VCaP (cell line): ENCODE data around the gene SPATA20.
A peak's percentile ranks its signal among the peaks of the same experiment; 100 is the strongest.

ENCODE experiments used
- H3K27ac ChIP-seq: fragments of 450-650 bp; 2 replicates; pipeline ENCODE4 v1.5.1; 2017
- TF ChIP-seq, protein P1 (sequence below): fragments of 450-650 bp; conservative IDR thresholded peaks from 2 replicates; pipeline ENCODE4 v1.5.1; 2017; ENCODE audit warnings: mild to moderate bottlenecking, moderate library complexity

SPATA20 gene

DNA sequence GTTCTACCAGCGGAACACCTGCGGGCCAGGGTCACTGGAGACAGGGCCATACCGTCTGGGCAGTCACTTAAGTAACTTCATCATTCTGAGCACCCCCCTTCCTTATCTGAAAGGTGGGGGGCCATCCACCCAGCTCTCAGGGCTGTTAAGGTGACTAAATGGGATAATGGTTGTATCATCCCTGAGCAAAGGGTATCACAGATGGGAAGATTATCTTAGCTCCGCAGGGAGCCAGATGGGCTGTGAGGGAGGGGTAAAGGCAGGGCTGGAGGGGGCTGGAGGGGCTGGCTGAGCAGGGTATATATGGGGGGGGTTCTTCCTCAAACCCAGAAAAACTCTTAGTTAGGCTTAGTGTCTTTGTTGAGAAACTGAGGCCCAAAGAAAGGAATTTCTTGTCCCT lies 10.7 kb downstream of the SPATA20 start:
- H3K27ac ChIP-seq: peak overlapping the region; percentile 34; the same call in 1 of the 2 replicates
- TF ChIP-seq, protein P1, sequence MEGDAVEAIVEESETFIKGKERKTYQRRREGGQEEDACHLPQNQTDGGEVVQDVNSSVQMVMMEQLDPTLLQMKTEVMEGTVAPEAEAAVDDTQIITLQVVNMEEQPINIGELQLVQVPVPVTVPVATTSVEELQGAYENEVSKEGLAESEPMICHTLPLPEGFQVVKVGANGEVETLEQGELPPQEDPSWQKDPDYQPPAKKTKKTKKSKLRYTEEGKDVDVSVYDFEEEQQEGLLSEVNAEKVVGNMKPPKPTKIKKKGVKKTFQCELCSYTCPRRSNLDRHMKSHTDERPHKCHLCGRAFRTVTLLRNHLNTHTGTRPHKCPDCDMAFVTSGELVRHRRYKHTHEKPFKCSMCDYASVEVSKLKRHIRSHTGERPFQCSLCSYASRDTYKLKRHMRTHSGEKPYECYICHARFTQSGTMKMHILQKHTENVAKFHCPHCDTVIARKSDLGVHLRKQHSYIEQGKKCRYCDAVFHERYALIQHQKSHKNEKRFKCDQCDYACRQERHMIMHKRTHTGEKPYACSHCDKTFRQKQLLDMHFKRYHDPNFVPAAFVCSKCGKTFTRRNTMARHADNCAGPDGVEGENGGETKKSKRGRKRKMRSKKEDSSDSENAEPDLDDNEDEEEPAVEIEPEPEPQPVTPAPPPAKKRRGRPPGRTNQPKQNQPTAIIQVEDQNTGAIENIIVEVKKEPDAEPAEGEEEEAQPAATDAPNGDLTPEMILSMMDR: no peak

DNA sequence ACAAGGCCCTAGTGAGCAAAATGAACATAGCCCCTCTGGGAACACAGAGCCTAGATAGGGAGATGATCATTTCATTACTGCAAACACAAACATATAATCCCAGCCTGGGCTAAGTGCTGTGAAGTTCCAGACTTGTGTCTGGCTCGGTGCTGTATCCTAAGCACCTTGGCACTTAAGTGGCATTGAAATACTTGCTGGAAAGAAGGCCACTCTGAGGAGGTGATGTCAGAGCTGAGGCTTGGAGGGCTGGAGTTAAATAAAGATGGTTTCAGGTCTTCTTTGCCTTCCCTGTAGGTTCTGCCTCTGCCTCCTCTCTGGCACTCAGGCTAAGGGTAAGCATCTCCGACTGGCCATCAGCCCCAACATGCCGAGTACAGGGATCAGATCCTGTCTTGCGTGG lies 11.1 kb downstream of the SPATA20 start:
- TF ChIP-seq, protein P1: no peak
- no peak overlapping the region for H3K27ac ChIP-seq

DNA sequence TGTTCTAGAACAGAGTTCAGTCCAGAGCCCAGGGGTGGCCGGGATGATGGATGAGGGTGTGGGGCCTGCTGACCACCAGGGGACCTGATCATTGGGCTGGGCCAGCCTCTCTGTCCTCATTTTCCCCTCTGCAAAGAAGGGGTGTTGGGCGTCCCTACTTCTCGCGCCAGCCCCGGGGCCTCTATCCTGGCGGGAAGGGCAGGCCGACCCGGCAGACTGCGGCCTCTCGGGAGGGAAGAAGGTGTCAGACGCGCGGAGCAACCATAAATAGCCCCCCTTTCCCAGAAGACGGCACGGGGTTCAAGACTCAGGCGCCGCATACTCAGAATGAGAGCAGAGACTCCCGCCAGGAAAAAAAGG lies 11.6 kb downstream of the SPATA20 start:
- H3K27ac ChIP-seq: no peak overlapping the region
- TF ChIP-seq, protein P1: no peak

DNA sequence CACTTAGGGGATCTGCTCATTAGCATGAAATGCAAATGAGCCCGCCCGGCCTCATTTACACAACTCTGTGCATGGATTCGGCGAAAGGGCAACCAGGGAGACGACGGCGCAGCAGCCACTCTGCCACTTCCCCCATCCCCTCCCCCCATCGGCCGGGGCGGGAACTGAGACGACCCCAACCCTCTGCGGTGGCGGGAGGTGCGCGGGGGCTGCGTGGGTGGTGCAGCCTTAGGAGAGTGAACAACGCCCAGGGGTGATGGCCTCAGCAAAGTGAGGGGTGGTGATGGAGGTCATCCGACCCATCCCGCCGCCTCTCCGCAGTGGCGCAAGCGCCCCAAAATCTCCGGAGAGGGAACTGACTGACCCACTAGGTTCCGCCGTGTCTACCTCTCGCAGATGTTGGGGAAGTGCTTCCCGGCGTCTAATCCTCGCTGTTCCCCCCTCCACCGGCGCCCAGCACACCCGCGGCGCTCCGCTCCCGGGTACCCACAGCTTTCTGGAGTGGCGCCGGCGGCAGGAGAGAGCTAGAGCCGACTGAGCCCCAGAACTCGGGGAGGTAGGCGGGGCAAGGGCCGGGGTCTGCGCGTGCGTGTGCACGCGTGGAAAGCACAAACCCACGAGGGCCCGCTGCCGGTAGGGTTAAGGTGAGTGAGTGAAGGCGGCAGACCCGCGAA lies 12.1 kb downstream of the SPATA20 start:
- TF ChIP-seq, protein P1: no peak
- no peak overlapping the region for H3K27ac ChIP-seq

DNA sequence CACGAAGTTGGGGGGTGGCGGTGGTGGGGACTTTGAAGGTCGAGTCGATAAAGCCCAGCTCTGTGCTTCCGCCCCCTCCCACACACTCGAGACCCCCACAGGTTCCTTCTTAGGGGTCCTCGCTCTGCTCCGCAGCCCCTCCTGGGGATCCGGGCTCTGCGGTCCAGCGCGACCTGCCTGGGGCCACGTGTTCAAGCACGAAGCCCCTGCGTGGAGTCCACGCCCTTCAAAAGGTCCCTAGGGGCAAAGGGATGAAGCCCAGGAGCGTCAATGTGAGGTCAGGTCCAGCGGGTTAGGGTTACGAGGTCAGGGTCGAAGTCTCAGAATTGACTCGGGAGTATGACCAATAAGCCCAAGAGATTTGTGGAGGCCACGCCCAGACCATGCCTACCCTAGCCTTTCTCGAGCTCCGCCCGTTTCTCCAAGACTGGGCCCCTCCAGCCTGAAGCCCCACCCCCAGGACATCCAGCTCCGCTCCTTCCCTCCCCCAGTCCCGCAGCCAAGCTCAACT lies 12.8 kb downstream of the SPATA20 start:
- TF ChIP-seq, protein P1: no peak
- no peak overlapping the region for H3K27ac ChIP-seq

DNA sequence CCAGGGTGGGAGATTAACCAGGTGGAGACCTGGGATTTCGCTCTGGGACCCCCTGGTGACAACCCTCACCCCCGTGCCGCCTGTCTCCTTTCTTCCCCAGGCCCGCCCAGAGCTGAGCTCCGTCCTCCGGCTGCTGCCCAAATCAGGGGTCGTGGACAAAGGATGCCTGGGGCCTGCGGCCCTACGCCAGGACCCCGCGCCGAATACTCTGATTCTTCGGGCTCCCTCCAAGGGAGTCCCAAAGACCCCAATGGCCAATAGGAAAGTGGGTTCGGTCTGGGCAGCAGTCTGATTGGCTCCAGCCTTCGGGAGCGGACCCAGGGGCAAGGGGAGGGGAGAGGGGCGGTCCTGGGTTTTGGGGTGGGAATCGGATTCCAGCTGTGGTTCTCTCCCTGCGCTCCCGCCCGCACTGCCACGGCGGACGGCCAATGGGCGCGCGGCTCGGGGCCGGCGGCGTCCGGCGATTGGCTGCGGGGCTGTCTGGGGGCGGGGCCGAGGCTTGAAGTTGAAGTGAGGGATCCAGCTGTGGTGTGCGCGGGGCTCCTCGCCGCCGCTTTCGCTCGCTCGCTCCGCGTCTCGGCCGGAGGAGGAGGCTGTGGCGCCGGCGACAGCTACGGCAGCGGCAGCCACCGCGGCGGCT lies 13.3 kb downstream of the SPATA20 start, which contains the start of gene CACNA1G:
Gene CACNA1G (plus strand): TSS at position 531 of the 640 bp plus-strand sequence. CDS start 745 bp downstream, outside the sequence.
- no peak within 1 kb of the TSS for H3K27ac ChIP-seq
- TF ChIP-seq, protein P1: no peak; the same call in 1 of the 2 replicates

DNA sequence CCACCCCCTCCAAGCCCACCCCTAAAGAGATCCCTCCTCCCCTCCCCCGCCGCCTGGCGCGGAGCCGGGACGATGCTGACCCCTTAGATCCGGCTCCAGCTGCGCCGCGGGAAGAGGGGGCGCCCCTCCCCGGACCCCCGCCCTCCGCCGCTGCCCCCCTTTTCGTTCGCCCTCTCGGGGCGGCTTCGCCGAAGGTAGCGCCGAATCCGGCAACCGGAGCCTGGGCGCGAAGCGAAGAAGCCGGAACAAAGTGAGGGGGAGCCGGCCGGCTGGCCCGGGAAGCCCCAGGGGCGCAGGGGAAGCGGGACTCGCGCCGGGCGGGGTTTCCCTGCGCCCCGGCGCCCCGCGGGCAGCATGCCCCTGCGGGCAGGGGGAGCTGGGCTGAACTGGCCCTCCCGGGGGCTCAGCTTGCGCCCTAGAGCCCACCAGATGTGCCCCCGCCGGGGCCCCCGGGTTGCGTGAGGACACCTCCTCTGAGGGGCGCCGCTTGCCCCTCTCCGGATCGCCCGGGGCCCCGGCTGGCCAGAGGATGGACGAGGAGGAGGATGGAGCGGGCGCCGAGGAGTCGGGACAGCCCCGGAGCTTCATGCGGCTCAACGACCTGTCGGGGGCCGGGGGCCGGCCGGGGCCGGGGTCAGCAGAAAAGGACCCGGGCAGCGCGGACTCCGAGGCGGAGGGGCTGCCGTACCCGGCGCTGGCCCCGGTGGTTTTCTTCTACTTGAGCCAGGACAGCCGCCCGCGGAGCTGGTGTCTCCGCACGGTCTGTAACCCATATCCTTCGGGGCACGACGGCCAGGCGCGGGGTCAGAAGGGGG lies 14.2 kb downstream of the SPATA20 start:
- H3K27ac ChIP-seq: no peak overlapping the region
- TF ChIP-seq, protein P1: no peak
